Rectal smooth muscle tissue (tissue), 1 donor: ENCODE results near the gene NRP1.

ENCODE experiments used
- H3K27ac ChIP-seq: one replicate; pipeline ENCODE4 v1.7.0; 2013; ENCODE audit warnings: low read depth, low read length, inconsistent platforms
- H3K27me3 ChIP-seq: one replicate; pipeline ENCODE4 v1.7.0; 2013; ENCODE audit warnings: low read length; ENCODE audit not compliant: control insufficient read depth, insufficient read depth
- H3K36me3 ChIP-seq: one replicate; pipeline ENCODE4 v1.7.0; 2013; ENCODE audit warnings: low read length; ENCODE audit not compliant: control insufficient read depth, insufficient read depth
- H3K4me1 ChIP-seq: one replicate; pipeline ENCODE4 v1.7.0; 2013; ENCODE audit warnings: low read length; ENCODE audit not compliant: control insufficient read depth, insufficient read depth
- H3K4me3 ChIP-seq: one replicate; pipeline ENCODE4 v1.7.0; 2013; ENCODE audit warnings: low read length
- H3K9ac ChIP-seq: one replicate; pipeline ENCODE4 v1.7.0; 2013; ENCODE audit warnings: low read length

NRP1 gene

DNA sequence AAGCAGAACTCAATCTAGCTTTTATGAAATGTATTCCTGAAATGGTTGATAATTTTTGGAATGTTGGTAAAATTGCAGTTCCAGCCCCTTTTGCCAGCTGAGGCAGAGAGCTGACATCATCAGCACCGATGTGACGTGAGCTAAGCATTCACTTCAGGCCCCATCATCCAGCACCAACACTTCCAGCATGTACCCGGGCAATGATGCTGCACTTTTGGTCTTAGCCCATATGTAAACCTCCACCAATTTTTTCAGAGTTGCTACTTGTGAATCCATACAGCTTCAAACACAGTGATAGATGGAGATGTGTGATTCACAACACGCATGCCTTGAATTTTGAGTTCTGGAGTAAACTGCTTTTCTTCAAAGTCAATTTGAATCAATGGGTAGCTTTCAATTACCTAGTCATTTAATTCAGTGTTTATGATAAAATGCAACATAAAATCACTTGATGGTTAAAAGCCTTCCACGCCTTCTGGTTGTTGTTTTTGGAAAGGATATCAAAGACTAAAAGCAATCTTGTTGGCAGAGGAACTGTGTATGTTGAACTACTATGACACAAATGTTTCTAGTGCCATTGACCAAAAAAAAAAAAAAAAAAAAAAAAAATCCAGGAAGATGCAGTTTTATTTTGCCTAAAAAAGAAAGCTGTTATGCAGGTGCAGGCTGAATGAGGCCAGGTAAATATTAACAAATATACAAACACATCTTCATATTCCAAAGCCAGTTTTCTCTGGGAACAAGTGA is 73.9 kb downstream of the NRP1 start:
- Histone ChIP-seq H3K4me3 (no peak overlapping the region), H3K27ac (no peak overlapping the region), H3K9ac (no peak overlapping the region), H3K27me3 (no peaks in the 10 kb centered on the region), H3K4me1 (no peaks in the 10 kb centered on the region), H3K36me3 (no peaks in the 10 kb centered on the region)

GRCh38 chr10:33258967-33259366 is 75.5 kb downstream of the NRP1 start:
- Histone ChIP-seq H3K27me3 (no peaks in the 10 kb centered on the region), H3K4me3 (no peak overlapping the region), H3K36me3 (no peaks in the 10 kb centered on the region), H3K4me1 (no peaks in the 10 kb centered on the region), H3K27ac (no peak overlapping the region), H3K9ac (no peak overlapping the region)

GRCh38 chr10:33257439-33258080 is 76.9 kb downstream of the NRP1 start:
- no peak overlapping the region for H3K4me3 ChIP-seq
- H3K27ac ChIP-seq, result no peak overlapping the region
- no peaks in the 10 kb centered on the region for H3K4me1 ChIP-seq
- no peaks in the 10 kb centered on the region for H3K27me3 ChIP-seq
- H3K36me3 ChIP-seq, result peaks cover 9% of the 10 kb centered on the region
- H3K9ac ChIP-seq, result no peak overlapping the region

- no peaks in the 10 kb centered on the region for H3K27me3 ChIP-seq
- no peak overlapping the region for H3K27ac ChIP-seq
- no peak overlapping the region for H3K9ac ChIP-seq
- peaks cover 13% of the 10 kb centered on the region for H3K36me3 ChIP-seq
- no peak overlapping the region for H3K4me3 ChIP-seq
- no peaks in the 10 kb centered on the region for H3K4me1 ChIP-seq
These were observed 78.0 kb downstream of the NRP1 start for GRCh38 chr10:33256458-33256857.

GRCh38 chr10:33254556-33255160 is 79.8 kb downstream of the NRP1 start:
- H3K4me1 ChIP-seq, result no peaks in the 10 kb centered on the region

GRCh38 chr10:33253411-33253810 is 81.1 kb downstream of the NRP1 start:
- Histone ChIP-seq H3K27me3 (no peaks in the 10 kb centered on the region), H3K36me3 (peaks cover 13% of the 10 kb centered on the region), H3K9ac (no peak overlapping the region), H3K4me3 (no peak overlapping the region), H3K27ac (no peak overlapping the region), H3K4me1 (no peaks in the 10 kb centered on the region)

More at GRCh38 chr10:33254556-33255160, 79.8 kb downstream of the NRP1 start:
- Histone ChIP-seq H3K27ac (no peak overlapping the region), H3K4me3 (no peak overlapping the region), H3K9ac (no peak overlapping the region), H3K27me3 (no peaks in the 10 kb centered on the region), H3K36me3 (peaks cover 13% of the 10 kb centered on the region)

GRCh38 chr10:33252794-33253203 is 81.7 kb downstream of the NRP1 start:
- Histone ChIP-seq H3K9ac (no peak overlapping the region), H3K36me3 (peaks cover 13% of the 10 kb centered on the region), H3K4me1 (no peaks in the 10 kb centered on the region), H3K27me3 (no peaks in the 10 kb centered on the region), H3K27ac (no peak overlapping the region), H3K4me3 (no peak overlapping the region)

GRCh38 chr10:33252324-33252723 is 82.1 kb downstream of the NRP1 start:
- H3K4me3 ChIP-seq, result no peak overlapping the region
- H3K36me3 ChIP-seq, result peaks cover 13% of the 10 kb centered on the region
- H3K27ac ChIP-seq, result no peak overlapping the region
- no peaks in the 10 kb centered on the region for H3K27me3 ChIP-seq
- H3K4me1 ChIP-seq, result no peaks in the 10 kb centered on the region
- no peak overlapping the region for H3K9ac ChIP-seq

DNA sequence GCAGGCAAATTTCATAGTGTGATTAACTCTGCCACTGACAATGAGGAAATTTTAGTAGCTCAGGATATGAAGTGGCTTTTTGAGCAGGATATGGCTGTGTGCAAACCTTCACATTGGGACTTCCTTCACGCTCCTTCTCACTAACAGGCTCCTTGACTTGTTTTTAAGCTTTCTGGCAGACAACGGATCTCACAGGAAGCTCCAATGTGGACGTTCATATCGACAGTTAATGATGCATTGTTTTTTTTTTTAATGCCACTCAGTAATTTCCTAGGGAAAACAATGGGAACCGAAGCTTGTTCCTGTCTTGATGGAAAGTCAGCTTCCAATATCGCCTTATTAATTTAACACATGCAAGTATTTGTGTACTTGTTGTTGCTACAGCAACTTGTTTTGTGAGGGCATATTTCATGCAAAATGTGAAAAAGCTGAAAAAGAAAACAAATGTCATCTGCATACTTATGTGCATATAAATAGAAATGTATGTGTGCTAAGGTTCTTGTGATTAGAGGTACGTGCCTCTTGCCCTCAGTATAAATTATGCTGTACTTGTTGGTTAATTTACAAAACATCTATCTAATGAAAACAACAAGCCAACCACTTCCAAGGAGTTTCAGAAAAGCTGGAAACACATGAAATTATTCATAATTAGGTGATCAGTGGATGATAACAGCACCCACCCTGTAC is 84.7 kb downstream of the NRP1 start:
- H3K27ac ChIP-seq, result no peak overlapping the region
- no peaks in the 10 kb centered on the region for H3K4me1 ChIP-seq
- H3K27me3 ChIP-seq, result no peaks in the 10 kb centered on the region
- H3K36me3 ChIP-seq, result peaks cover 13% of the 10 kb centered on the region
- no peak overlapping the region for H3K9ac ChIP-seq
- H3K4me3 ChIP-seq, result no peak overlapping the region

- no peak overlapping the region for H3K4me3 ChIP-seq
- no peaks in the 10 kb centered on the region for H3K27me3 ChIP-seq
- H3K27ac ChIP-seq, result no peak overlapping the region
- peaks cover 13% of the 10 kb centered on the region for H3K36me3 ChIP-seq
- H3K9ac ChIP-seq, result no peak overlapping the region
- H3K4me1 ChIP-seq, result no peaks in the 10 kb centered on the region
These were observed 85.3 kb downstream of the NRP1 start for GRCh38 chr10:33249137-33249536.

GRCh38 chr10:33248638-33249037 is 85.8 kb downstream of the NRP1 start:
- no peak overlapping the region for H3K27ac ChIP-seq
- H3K9ac ChIP-seq, result no peak overlapping the region
- peaks cover 10% of the 10 kb centered on the region for H3K36me3 ChIP-seq
- H3K4me1 ChIP-seq, result no peaks in the 10 kb centered on the region
- H3K4me3 ChIP-seq, result no peak overlapping the region
- H3K27me3 ChIP-seq, result no peaks in the 10 kb centered on the region

GRCh38 chr10:33247221-33247922 is 87.1 kb downstream of the NRP1 start:
- Histone ChIP-seq H3K4me3 (no peak overlapping the region), H3K27ac (no peak overlapping the region), H3K27me3 (no peaks in the 10 kb centered on the region), H3K9ac (no peak overlapping the region), H3K4me1 (no peaks in the 10 kb centered on the region), H3K36me3 (peaks cover 4% of the 10 kb centered on the region)
